HL-60/S4 treated with phorbol 12-myristate 13-acetate at 8.2 ng/mL for 4 days and 3 days (cell line): ENCODE results near the gene ANAPC13.

Experiments
- in situ Hi-C: fragments of 300-500 bp; cut with MboI; formaldehyde crosslinking; loops from 2 replicates; pipeline ENCODE4 v1.15.0; 2022; ENCODE audit warnings: low sequenced_read_pairs

ANAPC13 gene

DNA sequence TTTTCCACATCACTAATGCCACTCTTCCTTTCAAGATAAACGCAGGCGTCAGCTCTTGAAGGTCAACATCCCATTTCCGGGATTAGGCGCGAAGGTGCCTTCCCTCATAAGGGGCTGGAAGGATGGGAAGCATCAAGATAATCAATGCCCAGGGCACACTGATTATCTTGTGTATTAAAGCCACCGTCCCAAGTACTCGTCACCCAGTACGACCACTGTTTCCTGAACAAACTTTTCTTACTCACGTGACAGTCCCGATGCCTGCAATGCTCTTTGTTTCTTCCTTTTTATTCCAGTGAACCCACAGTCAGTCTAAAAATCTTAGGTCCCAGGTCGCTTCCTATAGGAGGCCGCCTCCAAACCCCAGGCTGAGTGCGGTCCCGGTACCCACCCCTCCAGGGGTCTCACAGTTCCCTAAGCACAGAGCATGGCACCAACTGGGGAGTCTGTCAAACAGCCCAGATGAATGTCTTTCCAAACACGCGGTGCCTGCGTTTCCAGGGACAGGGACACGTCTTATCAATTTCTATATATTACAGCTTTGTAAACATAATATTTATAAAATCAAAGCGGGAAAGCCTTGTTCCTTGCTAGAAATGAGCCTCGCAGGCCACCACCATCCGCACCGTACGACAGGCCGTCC lies 589 bp downstream of the ANAPC13 start:
- in situ Hi-C loops = loop anchor here (25.0 kb wide), 1 partner anchor 548 kb away; no protein-coding TSS in a partner anchor

DNA sequence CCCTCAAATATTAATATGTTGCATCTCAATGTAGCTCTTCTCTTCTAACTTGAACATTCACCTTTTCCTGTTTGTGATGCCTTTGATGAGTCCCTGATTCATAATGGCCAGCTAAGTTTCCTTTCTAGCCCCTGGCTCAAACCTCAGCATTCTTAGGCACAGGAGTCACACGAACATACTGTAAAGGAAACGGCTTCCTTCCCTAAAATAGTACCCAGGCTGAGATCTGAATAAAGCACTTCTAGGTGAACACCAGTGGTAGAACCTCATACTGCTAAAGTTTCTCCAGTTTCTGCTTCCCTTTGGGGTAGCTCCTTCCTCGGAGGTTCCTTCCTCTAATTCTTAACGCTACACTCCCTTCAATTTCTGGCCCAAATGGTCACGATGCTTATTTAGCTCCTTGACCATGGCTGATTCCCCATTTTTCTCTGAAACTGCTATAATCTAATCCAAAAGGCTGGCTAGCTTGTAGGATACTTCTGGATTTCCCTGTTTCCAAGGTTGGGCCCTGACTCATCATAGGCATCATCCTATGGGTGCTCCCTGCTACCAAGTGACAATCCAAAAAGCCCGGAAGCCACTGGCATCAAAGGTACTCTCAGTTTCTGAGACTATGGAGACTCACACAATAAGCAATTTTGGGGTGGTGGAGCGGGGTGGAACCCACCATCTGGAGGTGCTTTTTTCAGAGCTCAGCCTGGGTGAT lies 2.4 kb downstream of the ANAPC13 start:
- in situ Hi-C loops = loop anchor here (25.0 kb wide), 1 partner anchor 546 kb away; no protein-coding TSS in a partner anchor

DNA sequence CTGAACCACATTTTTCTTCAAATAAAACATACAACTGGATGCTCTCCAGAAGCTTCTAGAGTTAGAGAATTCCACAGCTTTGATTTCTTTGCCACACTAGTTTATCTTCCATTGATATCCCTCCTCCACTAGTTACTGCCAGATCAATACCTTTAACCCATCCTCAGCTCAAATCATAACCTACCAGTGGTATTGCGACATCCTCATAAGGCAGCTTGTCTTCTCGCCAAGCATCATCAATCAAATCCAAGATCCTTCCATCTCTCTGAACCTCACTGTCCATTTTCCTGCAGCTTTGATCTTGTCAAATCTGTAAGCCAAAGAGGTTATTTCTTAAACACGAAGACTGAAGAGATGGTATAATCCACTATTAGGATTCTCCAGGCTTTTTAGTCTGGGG lies 3.2 kb downstream of the ANAPC13 start:
- in situ Hi-C loops = loop anchor here (25.0 kb wide), 1 partner anchor 545 kb away; no protein-coding TSS in a partner anchor

DNA sequence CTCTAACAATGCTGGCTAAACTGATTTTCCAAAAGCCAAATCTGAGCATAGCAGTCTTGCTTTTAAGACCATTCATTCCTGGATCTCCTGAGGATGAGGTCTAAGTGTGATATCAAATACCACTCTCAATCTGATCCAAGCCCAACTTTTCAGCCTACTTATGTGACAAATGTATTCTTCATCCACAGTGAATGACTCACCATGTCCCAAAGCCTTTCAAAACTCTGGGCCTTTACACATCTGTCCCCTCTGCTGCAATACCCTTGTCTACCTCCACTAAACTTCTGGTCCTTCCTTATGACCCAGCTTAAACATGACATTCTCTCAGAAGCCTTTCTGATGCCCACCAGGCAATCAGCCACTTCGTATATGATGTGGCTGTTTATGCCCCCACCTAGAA lies 4.6 kb downstream of the ANAPC13 start:
- in situ Hi-C loops = loop anchor here (25.0 kb wide), 1 partner anchor 544 kb away; no protein-coding TSS in a partner anchor

DNA sequence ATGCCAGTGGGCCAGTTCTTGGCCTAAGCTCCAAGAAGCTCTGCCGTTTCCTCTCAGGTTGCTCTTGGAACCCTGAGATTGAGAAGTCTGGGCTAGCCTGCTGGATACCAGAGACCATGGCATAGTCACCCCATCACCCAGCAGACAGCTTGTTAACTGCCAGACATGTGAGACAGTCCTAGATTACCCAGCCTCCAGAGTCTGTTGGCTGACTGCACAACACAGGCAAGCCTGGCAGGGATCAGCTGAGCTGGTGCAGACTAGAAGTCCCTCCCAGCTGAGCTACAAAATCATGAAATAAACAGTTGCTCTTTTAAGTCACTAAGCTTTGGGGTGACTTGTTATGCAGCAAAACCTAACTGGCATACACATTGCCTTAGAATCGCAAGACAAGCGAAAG lies 5.2 kb downstream of the ANAPC13 start:
- in situ Hi-C loops = loop anchor here (25.0 kb wide), 1 partner anchor 543 kb away; no protein-coding TSS in a partner anchor

DNA sequence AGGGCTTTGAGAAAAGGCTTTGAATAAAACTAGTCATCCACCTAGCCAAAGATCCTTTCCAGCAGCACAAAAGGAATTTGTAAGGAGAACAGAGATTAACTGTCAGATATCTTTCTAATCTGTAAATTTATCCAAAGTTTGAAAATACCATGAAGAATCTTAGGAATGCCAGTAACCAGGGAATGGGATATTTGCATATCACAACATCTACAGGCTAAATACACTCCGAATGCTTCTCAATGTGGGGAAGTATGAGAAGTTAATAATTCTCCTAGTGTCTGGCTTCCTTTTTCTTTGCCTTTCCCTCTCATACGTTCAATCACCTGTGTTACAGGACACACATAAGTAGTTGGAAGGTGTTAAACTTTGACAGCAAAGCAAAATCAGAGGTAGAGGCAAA lies 7.8 kb downstream of the ANAPC13 start:
- in situ Hi-C loops = loop anchor here (10.0 to 25.0 kb wide), 3 partner anchors 173 to 541 kb away; no protein-coding TSS in a partner anchor

DNA sequence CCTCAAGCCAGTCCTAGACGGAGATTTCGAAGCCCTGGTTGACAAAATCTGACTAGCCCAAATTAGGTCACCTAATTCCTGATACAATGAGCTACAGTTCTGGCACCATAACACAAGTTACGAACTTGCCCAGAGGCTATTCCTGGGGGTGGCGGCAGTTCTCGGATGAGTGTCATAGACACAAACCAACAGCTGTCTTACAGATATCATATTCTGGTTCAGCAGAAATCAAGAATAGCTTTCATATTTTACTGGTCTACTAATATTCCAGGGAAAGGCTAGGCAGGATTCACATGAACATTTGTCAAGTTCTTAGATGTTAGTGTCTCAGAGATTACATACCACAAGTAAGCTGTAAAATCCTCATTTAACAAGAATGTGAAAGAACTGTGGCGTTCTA lies 8.8 kb downstream of the ANAPC13 start:
- in situ Hi-C loops = loop anchor here (10.0 to 25.0 kb wide), 3 partner anchors 172 to 540 kb away; no protein-coding TSS in a partner anchor

DNA sequence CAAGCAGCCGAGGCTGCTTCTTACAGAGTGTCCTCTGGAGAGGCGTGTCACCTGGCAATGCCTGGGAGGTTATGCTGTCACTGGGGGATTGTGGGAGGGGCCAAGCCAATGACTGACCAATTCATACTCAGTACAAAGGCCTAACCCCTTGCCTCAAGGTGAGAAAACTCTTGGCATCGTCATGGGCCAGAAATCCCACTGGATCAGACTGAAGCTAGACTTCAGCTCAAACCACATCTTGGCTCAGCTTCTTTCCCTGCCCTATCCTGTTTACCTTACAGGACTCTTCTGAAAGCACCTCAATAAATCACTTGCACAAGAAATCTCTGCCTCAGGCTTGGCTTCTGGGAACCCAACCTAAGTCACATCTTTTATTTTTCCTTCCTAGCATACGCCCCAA lies 9.5 kb downstream of the ANAPC13 start:
- in situ Hi-C loops = loop anchor here (10.0 to 25.0 kb wide), 3 partner anchors 172 to 539 kb away; no protein-coding TSS in a partner anchor

DNA sequence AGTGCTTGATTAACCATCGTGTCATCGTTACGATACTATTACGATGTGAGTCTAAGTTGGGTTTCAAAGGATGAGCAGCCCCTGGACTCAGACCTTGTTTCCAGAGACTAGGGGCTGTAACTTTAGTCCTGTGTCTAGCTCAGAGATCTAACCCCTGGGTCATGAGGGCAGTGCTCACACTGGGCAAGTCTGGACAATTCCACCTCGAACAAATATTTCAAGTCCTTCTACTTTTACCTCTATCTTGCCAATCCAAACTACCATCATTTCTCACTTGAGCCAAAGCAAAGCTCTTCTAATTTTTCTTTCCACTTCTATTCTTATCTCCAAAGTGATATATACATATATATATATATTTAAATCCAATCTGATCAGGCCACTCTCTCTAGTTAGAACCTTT lies 10.8 kb downstream of the ANAPC13 start:
- in situ Hi-C loops = loop anchor here (10.0 to 25.0 kb wide), 3 partner anchors 170 to 538 kb away; no protein-coding TSS in a partner anchor

DNA sequence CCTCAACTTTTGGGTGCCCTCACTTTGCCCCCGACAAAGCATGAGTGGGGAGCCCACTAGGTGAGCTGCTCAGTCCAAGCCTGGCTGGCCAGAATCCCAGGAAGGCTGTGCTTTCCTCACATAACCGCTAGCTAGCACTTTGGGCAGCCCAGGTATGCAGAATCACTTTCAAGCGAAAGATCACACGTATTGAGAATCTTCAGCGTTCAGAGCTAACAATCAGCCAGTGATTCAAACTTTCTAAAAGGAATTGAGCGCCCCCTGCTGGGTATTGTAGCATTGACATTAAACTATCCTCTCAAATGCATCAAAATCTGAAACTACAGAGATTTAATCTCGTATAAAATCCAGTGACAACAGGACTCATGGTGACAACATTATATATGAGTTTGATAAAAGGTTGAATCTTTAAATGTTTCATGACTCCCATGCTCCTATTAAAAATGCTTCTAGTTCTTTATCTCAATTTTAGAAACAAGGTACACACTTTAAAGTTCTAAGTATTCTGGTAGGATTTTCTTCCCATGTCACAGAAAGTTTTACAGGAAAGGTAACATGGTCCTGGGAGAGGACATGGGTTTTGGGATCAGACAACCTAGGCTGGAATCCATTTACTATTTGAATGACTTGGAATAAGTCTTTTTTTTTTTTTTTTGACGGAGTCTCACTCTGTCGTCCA lies 11.8 kb downstream of the ANAPC13 start:
- in situ Hi-C loops = loop anchor here (10.0 kb wide), 2 partner anchors 169 to 259 kb away; no protein-coding TSS in a partner anchor

DNA sequence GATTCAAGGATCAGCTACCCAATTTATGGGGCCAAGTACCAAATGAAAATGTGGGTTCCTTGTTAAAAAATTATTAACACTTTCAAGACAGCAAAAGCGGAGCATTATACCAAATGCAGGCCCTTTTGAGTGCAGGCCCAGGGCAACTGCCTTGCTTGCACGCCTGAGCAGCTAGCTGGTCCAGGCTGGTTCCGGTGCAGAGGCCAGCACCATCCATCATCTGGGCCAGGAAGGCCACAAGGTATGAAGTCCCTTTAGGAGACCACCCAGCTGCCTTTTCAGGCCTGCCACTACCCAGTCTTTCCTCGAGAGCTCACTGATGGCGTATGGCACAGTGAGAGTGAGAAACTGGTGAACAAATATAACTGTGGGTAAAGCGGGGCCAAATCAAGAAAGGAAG lies 13.0 kb downstream of the ANAPC13 start:
- in situ Hi-C loops = loop anchor here (10.0 kb wide), 2 partner anchors 168 to 258 kb away; no protein-coding TSS in a partner anchor

DNA sequence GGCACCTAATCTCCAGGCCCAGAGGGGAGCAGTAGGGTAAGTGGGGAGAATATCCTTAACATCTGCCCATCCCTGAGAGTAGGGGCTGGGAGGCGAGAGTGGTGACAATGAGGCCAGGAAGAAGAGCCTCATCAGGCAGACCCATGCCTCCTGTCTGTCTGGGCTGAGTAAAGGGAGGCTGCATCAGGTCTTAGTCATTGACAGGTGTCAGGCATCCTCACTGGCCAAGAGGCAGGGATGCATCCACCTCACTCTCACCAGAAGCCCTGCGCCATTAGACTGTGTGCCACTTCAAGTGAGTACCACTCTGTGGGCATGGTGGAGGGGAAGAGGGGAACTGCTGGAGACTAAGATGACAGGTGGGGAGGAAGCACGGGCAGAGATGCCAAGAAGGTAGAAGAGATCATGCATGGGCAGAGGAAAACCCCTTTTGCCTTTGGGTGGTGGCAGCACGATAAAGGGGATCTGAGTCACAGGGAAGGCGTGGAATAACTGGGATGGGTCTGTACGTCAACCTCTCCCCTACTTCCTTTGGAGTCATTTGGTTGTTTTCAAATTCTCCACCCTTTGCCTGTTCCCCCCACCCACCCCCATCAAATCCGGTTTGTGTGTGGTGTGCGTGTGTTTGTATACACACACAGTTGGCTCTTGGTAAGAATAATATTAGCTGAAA lies 14.1 kb downstream of the ANAPC13 start:
- in situ Hi-C loops = loop anchor here (10.0 kb wide), 2 partner anchors 167 to 257 kb away; no protein-coding TSS in a partner anchor

DNA sequence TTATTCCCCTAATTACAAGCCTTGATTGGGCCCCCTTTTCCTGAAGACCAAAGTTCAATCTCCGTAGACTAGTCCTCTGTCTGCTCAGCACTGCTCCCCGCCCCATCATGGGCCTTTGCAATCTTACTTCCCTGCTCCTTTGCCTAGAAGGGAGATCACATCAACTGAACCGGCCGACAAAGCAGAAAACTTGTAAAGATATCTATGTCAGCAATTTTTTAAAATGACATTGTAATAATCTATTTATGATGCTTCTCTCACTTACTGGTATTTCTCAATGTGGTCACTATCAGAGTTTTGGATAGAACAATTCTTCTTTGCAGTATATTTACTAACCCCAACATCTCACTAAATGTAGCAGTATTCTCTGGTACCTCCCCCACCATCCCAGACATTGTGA lies 17.3 kb downstream of the ANAPC13 start:
- in situ Hi-C loops = no loop called here

DNA sequence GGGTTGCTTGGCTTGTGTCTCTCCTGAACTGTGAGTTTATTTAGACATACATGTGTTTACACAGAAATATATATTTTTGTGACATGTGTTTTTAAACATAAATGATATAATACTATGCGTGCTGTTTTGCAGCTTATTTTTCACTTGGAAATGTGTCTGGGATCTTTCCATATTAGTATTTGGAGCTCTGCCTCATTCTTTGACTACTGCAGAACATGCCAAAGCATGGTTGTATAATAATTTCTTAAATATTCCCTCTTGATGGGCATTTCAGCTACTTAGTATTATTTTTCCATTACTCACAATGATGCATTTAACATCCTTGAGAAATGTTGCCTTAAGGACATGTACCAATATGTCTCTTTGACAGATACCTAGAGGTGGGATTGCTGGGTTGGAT lies 19.5 kb downstream of the ANAPC13 start:
- in situ Hi-C loops = no loop called here

DNA sequence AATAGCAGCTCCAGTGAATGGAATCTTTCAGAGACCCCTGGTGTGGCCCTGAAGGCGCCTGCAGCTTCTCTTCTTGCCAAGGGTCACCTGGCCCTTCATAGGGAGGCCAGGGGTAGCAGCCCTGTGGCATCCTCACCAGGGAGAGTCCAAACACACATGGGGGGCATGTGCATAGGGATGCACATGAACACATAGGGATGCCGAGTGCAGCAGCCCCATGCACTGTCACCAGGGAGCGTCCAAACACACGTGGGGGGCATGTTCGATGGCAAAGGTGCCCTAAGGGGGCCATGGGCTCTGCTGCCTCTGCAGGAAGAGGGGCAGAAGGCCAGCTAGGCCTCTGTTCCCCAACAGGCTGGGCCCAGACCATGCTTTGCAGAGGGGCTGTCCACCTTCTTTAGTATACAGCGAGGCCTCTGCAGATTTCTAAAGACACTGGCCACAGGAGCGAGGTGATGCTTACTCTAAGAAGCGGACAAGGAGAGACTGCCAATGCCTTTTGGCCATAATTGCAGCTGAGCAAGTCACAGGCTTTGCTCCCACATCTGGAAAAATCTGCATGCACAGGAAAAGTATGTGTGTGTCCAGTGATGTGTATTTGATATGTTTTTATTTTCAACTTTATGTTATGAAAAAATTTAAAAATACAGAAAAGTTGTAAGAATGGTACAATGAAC lies 21.0 kb downstream of the ANAPC13 start:
- in situ Hi-C loops = no loop called here

DNA sequence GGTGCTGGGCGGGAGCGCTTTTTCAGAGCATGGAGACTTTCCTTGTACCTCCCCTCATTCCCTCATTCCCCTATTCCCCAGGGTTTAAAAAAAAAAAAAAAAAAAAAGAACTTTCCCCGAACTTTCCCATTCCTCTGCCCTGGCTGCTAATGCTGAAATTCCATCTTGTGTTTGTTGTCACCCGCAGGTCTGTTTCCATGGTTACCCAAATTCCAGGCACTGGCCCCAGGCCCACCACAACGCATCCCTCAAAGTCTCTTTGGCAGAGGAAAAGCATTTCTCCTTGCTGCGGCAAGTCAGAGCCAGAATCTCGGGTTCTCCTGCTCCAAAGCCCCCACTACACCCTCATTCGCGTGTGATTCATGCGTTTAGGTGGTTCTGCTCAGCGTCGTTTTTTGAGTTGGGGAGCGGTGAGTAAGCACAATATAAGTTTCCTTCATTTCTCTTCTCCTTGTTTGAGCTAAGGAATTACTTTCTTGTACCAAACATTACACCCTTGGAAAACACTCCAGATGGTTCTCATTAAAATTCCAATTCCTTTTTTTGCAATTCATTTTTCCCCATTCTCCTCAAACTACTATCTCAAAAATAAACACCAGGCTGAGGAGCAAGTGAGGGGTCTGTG lies 21.6 kb downstream of the ANAPC13 start:
- in situ Hi-C loops = no loop called here

DNA sequence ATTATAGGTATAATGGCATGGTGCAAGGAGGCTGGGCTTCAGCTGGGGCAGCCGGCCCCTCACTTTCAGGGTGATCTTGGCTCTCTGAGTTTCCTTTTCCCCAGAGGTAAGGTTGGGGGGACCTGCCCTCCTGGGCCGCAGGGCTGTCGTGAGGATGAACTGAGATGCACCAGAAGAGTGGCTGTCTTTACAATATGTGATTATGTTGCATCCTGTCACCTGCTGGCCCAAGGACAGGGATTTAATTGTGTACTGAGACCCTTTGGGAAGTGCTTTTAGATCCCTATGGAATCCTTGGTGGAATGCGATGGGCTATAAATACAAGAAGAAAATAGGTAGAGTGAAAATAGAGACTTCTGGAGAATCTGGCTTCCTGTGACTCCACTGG lies 22.1 kb downstream of the ANAPC13 start:
- in situ Hi-C loops = no loop called here

DNA sequence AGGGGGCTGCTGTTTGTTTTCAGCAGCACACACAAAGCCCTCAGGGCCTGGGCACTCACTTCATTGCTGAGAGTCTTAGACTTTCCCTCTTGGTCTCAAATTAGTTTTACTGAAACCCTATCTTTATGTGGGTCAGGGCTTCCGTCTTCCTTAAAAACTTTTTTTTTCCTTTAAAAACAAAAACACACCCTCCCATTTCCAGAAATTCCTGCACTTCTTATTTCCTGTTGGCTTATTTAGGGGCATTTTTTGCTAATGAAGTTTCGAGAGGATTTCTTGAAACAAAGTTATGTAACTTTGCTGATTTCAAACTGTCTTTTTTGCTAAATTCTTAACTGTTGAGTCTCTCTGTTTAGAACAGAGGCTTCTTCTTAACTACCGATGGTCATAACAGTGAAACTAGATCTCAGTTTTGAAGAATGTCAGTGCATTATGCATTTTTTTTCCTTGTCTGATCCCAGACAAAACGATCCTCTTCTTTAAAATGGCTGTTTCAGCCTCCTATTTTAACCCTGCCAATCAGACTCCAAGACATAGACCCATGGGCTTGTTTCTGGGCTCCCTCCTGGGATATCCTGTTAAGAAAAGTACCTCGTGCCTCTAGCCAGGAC lies 23.3 kb downstream of the ANAPC13 start:
- in situ Hi-C loops = no loop called here

DNA sequence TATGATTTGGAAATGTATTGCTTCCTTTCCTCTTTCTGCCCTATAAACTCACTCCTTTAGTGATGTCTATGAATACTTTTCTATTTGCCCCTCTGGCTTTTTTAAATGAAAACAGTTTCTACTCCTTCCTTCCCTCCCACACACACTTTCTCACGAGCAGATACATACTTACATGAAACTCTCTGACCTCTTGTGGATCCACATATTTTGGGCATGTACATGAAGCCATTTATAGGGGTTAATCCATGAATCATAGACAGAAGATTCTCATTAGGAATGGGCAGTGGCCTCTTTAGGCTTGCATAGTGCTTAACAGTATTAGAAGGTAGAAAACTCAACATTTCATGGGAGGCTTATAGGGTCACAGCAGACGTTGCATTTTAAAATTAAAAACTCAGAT lies 24.8 kb downstream of the ANAPC13 start:
- in situ Hi-C loops = no loop called here
